ENCODE results near the gene TFCP2L1. TPM values are rescaled to one million over a fixed set of nuclear protein-coding genes. Genes with fewer than 3 reads are reported as not detected.
A peak's percentile ranks its signal among the peaks of the same experiment; 100 is the strongest.

Gene TFCP2L1
- total RNA-seq, 2 donors from 2014 or later: 54.2 to 103 TPM

DNA sequence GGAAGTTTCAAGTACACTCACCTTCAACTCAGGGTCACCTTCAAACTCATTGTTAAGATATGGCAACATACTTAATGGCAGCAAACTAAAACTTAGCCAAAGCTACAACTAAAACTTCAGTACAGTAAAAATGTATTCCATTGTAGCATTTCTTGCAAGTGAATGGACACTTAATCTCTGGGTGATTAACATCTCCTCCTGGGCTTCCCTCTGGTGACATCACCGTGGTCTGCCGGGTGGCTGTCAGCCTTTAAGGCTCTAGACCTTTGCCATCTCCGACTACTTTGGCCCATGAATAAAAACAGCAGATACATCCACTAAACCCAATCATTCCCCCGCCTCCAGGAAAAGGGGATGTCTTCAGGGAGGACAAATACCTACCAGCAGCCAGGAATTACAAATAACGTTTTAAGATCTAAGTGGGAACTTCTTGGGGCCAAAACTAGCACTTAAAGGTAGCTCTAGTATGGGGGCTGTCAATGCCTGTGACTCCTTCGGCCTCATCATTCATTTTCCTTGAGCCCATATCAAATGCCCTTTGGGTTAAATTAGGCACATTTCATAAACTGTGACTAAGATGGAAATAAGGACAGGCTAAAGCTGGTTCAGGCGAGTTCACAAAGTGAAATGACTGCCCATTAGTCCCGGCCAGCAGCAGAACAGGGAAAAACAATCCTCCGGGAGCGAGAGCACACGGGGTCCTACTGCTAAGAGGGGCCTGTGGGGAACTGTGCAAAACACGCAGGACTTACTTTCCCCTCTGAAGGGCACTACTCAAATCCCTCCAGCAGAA lies 1.1 kb downstream of the TFCP2L1 start:
- H3K4me1 ChIP-seq: no peaks in the 10 kb centered on the region
- peak overlapping the region; percentile 81 to 93 for H3K9ac ChIP-seq (ENCODE audit: low read depth in 2 of 2, low read length in 2 of 2)
- H3K4me3 ChIP-seq: peak overlapping the region; percentile 75
- H3K27ac ChIP-seq: peak overlapping the region; percentile 86
- TF ChIP-seq, protein P1, sequence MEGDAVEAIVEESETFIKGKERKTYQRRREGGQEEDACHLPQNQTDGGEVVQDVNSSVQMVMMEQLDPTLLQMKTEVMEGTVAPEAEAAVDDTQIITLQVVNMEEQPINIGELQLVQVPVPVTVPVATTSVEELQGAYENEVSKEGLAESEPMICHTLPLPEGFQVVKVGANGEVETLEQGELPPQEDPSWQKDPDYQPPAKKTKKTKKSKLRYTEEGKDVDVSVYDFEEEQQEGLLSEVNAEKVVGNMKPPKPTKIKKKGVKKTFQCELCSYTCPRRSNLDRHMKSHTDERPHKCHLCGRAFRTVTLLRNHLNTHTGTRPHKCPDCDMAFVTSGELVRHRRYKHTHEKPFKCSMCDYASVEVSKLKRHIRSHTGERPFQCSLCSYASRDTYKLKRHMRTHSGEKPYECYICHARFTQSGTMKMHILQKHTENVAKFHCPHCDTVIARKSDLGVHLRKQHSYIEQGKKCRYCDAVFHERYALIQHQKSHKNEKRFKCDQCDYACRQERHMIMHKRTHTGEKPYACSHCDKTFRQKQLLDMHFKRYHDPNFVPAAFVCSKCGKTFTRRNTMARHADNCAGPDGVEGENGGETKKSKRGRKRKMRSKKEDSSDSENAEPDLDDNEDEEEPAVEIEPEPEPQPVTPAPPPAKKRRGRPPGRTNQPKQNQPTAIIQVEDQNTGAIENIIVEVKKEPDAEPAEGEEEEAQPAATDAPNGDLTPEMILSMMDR (IDR thresholded peaks at IDR 0.05): no peak
- intact Hi-C loops (cut with DNase I): no loop called here
- H3K36me3 ChIP-seq: no peaks in the 10 kb centered on the region
- DNase-seq: peak; percentile 35
- no peaks in the 10 kb centered on the region for H3K9me3 ChIP-seq
- peaks cover 8% of the 10 kb centered on the region for H3K27me3 ChIP-seq

DNA sequence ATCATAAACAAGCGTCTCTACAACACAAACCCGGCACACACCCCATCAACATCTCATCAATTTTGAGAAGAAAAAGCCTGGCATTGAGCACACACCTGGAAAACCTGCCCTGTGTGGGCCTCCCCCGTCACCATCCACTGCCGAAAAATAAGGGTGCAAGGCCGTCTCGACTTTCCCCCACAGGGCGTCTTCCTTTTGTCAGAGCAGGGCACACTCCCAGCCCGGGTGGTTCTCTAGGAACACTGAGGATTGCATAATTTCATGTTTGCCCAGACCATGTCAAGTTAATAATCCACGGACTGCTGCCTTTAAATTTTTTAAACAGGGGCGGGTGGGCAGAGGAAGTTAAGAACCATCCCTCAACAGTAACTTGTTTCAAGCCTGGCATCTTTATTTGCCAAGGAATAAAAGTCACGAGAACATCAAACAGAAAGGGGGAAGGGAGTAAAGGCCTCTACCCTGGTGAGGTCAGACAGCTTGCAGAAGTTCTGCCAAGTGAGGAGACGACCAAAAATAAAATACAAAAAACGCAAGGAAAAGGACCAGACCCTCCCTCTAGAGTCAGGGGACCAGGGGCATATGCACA lies 2.1 kb downstream of the TFCP2L1 start:
- Histone ChIP-seq H3K9ac (ENCODE audit: low read depth in 2 of 2, low read length in 2 of 2) (peak overlapping the region in 1 of 2 donors; percentile 93), H3K27ac (peak overlapping the region; percentile 86), H3K27me3 (peaks cover 8% of the 10 kb centered on the region), H3K36me3 (no peaks in the 10 kb centered on the region), H3K4me1 (no peaks in the 10 kb centered on the region), H3K9me3 (no peaks in the 10 kb centered on the region), H3K4me3 (peak overlapping the region; percentile 75)
- TF ChIP-seq, protein P1 (IDR thresholded peaks at IDR 0.05): no peak
- DNase-seq: peak; percentile 80
- intact Hi-C loops (cut with DNase I): no loop called here

GRCh38 chr2:121281694-121282093 lies 3.3 kb downstream of the TFCP2L1 start:
- no peak for DNase-seq
- intact Hi-C loops (cut with DNase I): no loop called here
- no peaks in the 10 kb centered on the region for H3K4me1 ChIP-seq
- peak overlapping the region in 1 of 2 donors; percentile 46 for H3K9ac ChIP-seq (ENCODE audit: low read depth in 2 of 2, low read length in 2 of 2)
- no peaks in the 10 kb centered on the region for H3K9me3 ChIP-seq
- no peak overlapping the region for H3K27ac ChIP-seq
- peaks cover 8% of the 10 kb centered on the region for H3K27me3 ChIP-seq
- no peaks in the 10 kb centered on the region for H3K36me3 ChIP-seq
- H3K4me3 ChIP-seq: no peak overlapping the region
- TF ChIP-seq, protein P1 (IDR thresholded peaks at IDR 0.05): no peak

GRCh38 chr2:121281107-121281506 lies 3.9 kb downstream of the TFCP2L1 start:
- Histone ChIP-seq H3K27me3 (peaks cover 8% of the 10 kb centered on the region), H3K36me3 (no peaks in the 10 kb centered on the region), H3K27ac (no peak overlapping the region), H3K9me3 (no peaks in the 10 kb centered on the region), H3K9ac (ENCODE audit: low read depth in 2 of 2, low read length in 2 of 2) (peak overlapping the region in 1 of 2 donors; percentile 46), H3K4me3 (no peak overlapping the region), H3K4me1 (no peaks in the 10 kb centered on the region)
- no peak for DNase-seq
- intact Hi-C loops (cut with DNase I): no loop called here
- TF ChIP-seq, protein P1 (IDR thresholded peaks at IDR 0.05): no peak

DNA sequence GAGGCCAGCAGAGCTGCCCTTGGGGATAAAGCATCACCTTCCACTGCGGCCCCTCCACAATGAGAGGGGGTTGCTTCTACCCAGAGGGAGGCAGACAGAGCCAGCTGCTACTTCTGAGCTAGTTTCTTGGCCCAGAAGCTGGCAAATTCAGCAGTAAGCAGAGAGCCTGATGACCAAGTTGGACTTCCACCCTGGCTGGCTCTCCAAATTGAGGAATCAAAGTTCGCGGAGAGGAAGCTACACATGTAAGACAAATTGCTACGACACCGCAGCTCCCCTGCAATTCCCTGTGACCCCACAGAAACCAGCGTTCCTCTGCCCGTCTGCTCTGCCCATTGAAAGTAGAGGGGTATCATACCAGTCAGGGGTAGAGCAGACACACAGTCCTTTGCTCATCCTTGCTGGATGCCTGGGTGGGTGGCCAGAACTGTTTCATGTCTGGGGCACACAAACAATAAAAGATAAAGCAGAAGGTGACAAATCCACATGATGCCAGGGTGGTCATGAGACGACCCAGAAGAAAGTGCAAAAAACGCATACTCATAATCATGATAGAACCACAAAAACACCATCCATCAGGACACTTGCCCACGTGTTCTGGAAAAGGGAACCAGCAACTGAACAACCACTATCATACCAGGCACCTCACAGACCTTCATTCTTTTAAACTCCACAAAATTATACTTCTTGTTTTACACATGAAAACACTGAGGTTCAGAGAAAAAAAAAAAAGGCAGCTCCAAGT lies 5.4 kb downstream of the TFCP2L1 start:
- no peak for DNase-seq
- no peak overlapping the region for H3K4me3 ChIP-seq
- peaks cover 1% of the 10 kb centered on the region for H3K27me3 ChIP-seq
- no peaks in the 10 kb centered on the region for H3K36me3 ChIP-seq
- H3K27ac ChIP-seq: no peak overlapping the region
- TF ChIP-seq, protein P1 (IDR thresholded peaks at IDR 0.05): no peak
- intact Hi-C loops (cut with DNase I): no loop called here
- no peaks in the 10 kb centered on the region for H3K4me1 ChIP-seq
- no peak overlapping the region for H3K9ac ChIP-seq (ENCODE audit: low read depth in 2 of 2, low read length in 2 of 2)
- H3K9me3 ChIP-seq: no peaks in the 10 kb centered on the region
